ENCODE results near the gene AP3S1. TPM values are rescaled to one million over a fixed set of nuclear protein-coding genes. Genes with fewer than 3 reads are reported as not detected.

Gene AP3S1
- total RNA-seq = 10 to 100 TPM; 31.9 to 63.0 (median 42.2) TPM
- 10 to 100 TPM; 30.3 to 42.2 TPM for polyA plus RNA-seq
- long read RNA-seq, donor 1, transcript AP3S1-201 (6 exons, 1,730 nt) = major isoform, 27 of 33 reads
- long read RNA-seq, donor 1, partial matches to known transcripts = 0 of 33 reads
- long read RNA-seq, donor 1, other reads (novel, unspliced or antisense) = 6 of 33 reads
- long read RNA-seq, donor 2, transcript AP3S1-201 (6 exons, 1,730 nt) = major isoform, 36 of 43 reads
- long read RNA-seq, donor 2, partial matches to known transcripts = 0 of 43 reads
- long read RNA-seq, donor 2, other reads (novel, unspliced or antisense) = 5 of 43 reads
- long read RNA-seq, donor 3, transcript AP3S1-201 (6 exons, 1,730 nt) = major isoform, 73 of 84 reads
- long read RNA-seq, donor 3, partial matches to known transcripts = 1 of 84 reads
- long read RNA-seq, donor 3, other reads (novel, unspliced or antisense) = 9 of 84 reads

- Histone ChIP-seq H3K27me3 (no peaks in the 10 kb centered on the region), H3K4me3 (peak within 1 kb of the TSS; percentile 59 to 96 (median 90)), H3K4me1 (peaks cover 4 to 70% (median 56%) of the 10 kb centered on the region in 9 donors), H3K27ac (peak within 1 kb of the TSS; percentile 83 to 98 (median 95)), H3K9me3 (no peaks in the 10 kb centered on the region), H3K36me3 (peaks cover 0 to 18% (median 7%) of the 10 kb centered on the region in 9 donors)
- 6 to 8% methylated on average over 65 of the region's 65 CpGs for WGBS, 2 donors
- TF ChIP-seq, protein P1, sequence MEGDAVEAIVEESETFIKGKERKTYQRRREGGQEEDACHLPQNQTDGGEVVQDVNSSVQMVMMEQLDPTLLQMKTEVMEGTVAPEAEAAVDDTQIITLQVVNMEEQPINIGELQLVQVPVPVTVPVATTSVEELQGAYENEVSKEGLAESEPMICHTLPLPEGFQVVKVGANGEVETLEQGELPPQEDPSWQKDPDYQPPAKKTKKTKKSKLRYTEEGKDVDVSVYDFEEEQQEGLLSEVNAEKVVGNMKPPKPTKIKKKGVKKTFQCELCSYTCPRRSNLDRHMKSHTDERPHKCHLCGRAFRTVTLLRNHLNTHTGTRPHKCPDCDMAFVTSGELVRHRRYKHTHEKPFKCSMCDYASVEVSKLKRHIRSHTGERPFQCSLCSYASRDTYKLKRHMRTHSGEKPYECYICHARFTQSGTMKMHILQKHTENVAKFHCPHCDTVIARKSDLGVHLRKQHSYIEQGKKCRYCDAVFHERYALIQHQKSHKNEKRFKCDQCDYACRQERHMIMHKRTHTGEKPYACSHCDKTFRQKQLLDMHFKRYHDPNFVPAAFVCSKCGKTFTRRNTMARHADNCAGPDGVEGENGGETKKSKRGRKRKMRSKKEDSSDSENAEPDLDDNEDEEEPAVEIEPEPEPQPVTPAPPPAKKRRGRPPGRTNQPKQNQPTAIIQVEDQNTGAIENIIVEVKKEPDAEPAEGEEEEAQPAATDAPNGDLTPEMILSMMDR (IDR thresholded peaks at IDR 0.05) = no peak
- intact Hi-C loops (cut with DNase I) = loop anchor here in 6 of 10 donors (1.0 to 10.0 kb wide), 8 partner anchors 207 to 527 kb away; partner anchors contain the start of genes TMED7 (in 3 of the 6) and COMMD10 (in 1 of the 6)
- peak; percentile 96 to 98 (median 96) for ATAC-seq
- peak; percentile 92 for DNase-seq
Observed at GRCh38 chr5:115841382-115842088, at the start of gene AP3S1, which contains the start of gene ATG12. TSS of gene AP3S1 (plus strand) at chr5:115841935. CDS start at chr5:115842038, 103 bp downstream. TSS of gene ATG12 (minus strand) at chr5:115841565. CDS start at chr5:115841552, 13 bp downstream.

DNA sequence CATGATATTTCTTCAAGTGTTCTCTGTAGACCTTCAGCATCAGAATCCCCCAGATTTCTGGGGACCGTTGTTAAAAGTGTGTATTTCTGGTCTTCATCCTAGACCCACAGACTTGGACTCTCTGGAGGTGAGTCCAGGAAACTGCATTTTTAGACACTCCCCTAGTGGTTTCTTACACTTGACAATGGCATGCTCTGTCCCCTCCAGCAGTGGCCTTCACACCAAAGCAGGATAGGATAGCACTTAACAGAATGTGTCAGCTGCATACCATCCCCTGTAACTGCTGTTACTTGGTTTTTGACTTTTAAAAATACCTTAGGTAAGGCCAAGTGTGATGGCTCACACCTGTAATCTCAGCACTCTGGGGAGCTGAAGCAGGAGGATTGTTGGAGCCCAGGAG is 46.0 kb upstream of the AP3S1 start:
- Histone ChIP-seq H3K27ac (no peak overlapping the region), H3K4me1 (no peaks in the 10 kb centered on the region), H3K36me3 (no peaks in the 10 kb centered on the region), H3K9me3 (no peaks in the 10 kb centered on the region), H3K27me3 (peaks cover 0 to 11% (median 0%) of the 10 kb centered on the region in 7 donors), H3K4me3 (no peak overlapping the region)
- intact Hi-C loops (cut with DNase I) = no loop called here
- DNase-seq = no peak
- TF ChIP-seq, protein P1 (IDR thresholded peaks at IDR 0.05) = no peak
- ATAC-seq = no peak
- 90 to 93% methylated on average over 1 of the region's 1 CpG for WGBS, 2 donors

- no peak for ATAC-seq
Observed at GRCh38 chr5:115796656-115797055, 45.1 kb upstream of the AP3S1 start.

DNA sequence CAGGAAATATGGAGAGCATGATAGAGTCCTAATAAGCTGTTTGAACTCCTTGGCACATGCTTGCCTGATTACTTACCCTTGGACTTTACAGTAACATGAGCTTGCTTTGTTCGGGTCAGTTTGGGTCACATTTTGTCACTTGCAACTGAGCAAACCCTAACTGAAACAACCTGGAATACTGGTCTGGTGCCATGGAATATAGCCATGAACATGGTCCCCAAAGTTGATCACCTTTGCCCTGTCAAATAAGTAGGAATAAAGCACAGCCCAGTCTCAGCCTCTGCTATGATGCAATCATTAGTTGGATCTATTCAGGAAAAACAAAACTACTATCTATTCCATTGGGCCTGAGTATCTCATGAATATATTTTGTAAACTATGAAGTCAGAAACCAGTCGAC is 43.5 kb upstream of the AP3S1 start:
- no peak overlapping the region for H3K4me3 ChIP-seq
- DNase-seq (no peak), ATAC-seq (peak in 1 of 8 donors; percentile 31)
- intact Hi-C loops (cut with DNase I) = no loop called here
- H3K4me1 ChIP-seq = no peaks in the 10 kb centered on the region
- no peak overlapping the region for H3K27ac ChIP-seq
- no peaks in the 10 kb centered on the region for H3K9me3 ChIP-seq
- no peaks in the 10 kb centered on the region for H3K27me3 ChIP-seq
- WGBS, 2 donors = 53 to 67% methylated on average over 2 of the region's 2 CpGs
- H3K36me3 ChIP-seq = no peaks in the 10 kb centered on the region
- TF ChIP-seq, protein P1 (IDR thresholded peaks at IDR 0.05) = no peak

More at GRCh38 chr5:115796656-115797055, 45.1 kb upstream of the AP3S1 start:
- peaks cover 0 to 6% (median 0%) of the 10 kb centered on the region in 7 donors for H3K27me3 ChIP-seq
- WGBS, 2 donors = 95% methylated on average over 3 of the region's 3 CpGs
- no peak overlapping the region for H3K27ac ChIP-seq
- no peak for DNase-seq
- no peaks in the 10 kb centered on the region for H3K9me3 ChIP-seq
- H3K4me3 ChIP-seq = no peak overlapping the region
- intact Hi-C loops (cut with DNase I) = no loop called here
- H3K4me1 ChIP-seq = no peaks in the 10 kb centered on the region
- no peaks in the 10 kb centered on the region for H3K36me3 ChIP-seq
- TF ChIP-seq, protein P1 (IDR thresholded peaks at IDR 0.05) = no peak

Data from heart right ventricle (tissue), 16 donors.